ENCODE measurements around the gene ELL. TPM values are rescaled to one million over a fixed set of nuclear protein-coding genes. Genes with fewer than 3 reads are reported as not detected.
A peak's percentile ranks its signal among the peaks of the same experiment; 100 is the strongest.
"Not testable (repeated sequence)": the region's sequence is repeated elsewhere in the genome, so short reads cannot be mapped to it uniquely, and the experiment has no call there.

The ELL gene
- total RNA-seq (2014; rRNA removed; shearing (Covaris generic)): 6.7 and 8.2 TPM in 2 replicates
- 6.7 and 9.8 TPM in 2 replicates for polyA plus RNA-seq (2014; cell fraction: nucleus; rRNA removed)

- no peak for DNase-seq (ENCODE audit: extremely low read depth, low read depth)
These were observed at the start of gene ELL for GRCh38 chr19:18521692-18522123. TSS of gene ELL (minus strand) at chr19:18522070. CDS start at chr19:18522055, 15 bp downstream.

- no peak for DNase-seq (ENCODE audit: extremely low read depth, low read depth)
These were observed 46.5 kb upstream of the ELL start for GRCh38 chr19:18568367-18568766.

DNA sequence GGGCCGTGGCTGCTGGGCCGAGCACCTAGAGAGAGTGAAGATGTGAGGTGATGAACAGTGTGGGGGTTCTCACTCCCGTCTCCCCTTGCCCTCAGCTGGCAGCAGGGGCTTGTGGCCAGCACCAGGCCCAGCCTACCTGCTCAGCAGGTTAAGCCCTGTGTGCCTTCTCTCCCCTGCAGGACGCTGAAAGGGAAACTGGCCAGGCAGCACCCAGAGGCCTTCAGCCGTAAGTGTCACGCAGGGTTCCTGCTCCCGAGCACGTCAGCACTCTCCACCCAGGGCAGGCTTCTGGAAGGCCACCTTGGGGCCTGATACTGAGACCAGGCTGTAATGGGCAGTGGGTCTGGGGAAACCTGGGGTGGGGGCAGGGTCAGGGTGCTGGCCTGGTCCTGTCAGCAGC is 45.1 kb upstream of the ELL start:
- no peak for DNase-seq (ENCODE audit: extremely low read depth, low read depth)

- no peak for DNase-seq (ENCODE audit: extremely low read depth, low read depth)
These were observed 40.2 kb upstream of the ELL start for GRCh38 chr19:18562086-18562485.

GRCh38 chr19:18559685-18560084 is 37.8 kb upstream of the ELL start:
- DNase-seq (ENCODE audit: extremely low read depth, low read depth): no peak

GRCh38 chr19:18558604-18559003 is 36.7 kb upstream of the ELL start:
- DNase-seq (ENCODE audit: extremely low read depth, low read depth): no peak

GRCh38 chr19:18558202-18558555 is 36.3 kb upstream of the ELL start:
- DNase-seq (ENCODE audit: extremely low read depth, low read depth): no peak

DNA sequence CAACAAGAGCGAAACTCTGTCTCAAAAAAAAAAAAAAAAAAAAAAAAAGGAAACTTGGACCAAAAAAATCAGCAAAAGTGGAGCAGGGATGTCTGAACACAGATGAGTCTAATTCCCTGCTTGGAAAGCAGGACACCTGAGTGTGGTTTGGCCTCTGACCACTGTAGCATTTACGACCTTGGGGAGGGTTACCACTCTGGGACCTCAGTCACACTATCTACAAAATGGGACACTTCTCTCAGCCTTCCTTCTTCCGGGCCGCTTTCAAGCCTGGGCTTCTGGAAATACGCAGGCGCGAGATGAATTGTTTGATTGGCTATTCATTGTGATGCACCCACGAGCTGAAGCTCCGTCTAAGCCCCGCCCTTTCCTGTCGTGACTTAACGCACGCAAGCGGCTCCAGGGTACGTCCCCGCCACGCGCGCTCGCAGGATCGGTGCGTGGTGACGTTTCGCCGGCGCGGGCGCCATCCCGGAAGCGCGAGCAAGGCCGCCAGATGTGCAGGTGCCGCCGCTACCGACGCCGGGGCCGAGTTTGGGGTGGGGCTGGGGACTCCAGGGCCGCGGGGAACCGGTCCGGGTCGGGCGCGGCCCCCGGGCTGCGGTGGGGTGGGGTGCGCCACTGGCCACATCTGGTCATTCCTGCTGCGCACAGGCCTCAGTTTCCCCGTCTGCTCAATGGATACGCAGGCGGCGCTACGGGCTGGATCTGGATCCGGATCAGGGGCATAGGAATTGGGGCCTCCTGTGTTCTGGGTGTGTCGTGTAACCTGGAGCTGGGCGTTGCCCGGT is 35.7 kb upstream of the ELL start, which contains the start of gene KXD1:
KXD1 (plus strand) TSS at position 460 of the 791 bp plus-strand sequence. CDS start 4,187 bp downstream, outside the sequence.
- DNase-seq (ENCODE audit: extremely low read depth, low read depth): peak; percentile 94

DNA sequence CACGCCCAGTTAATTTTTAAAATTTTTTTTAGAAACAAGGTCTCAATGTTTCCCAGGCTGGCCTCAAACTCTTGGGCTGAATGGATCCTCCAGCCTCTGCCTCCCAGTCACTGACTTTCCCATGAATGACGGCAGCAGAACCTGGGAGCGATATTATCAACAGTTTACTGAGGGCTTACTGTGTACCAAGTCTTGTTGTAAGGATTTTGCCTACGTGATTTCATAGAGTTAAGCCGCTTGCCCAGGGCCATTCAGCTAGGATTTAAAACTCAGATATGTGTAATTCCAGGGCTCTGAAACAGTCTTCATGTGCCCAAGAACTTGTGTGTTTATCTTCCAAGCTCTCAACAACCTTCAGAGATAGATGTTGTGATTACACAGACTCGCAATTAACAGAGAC is 29.8 kb upstream of the ELL start:
- DNase-seq (ENCODE audit: extremely low read depth, low read depth): no peak

DNA sequence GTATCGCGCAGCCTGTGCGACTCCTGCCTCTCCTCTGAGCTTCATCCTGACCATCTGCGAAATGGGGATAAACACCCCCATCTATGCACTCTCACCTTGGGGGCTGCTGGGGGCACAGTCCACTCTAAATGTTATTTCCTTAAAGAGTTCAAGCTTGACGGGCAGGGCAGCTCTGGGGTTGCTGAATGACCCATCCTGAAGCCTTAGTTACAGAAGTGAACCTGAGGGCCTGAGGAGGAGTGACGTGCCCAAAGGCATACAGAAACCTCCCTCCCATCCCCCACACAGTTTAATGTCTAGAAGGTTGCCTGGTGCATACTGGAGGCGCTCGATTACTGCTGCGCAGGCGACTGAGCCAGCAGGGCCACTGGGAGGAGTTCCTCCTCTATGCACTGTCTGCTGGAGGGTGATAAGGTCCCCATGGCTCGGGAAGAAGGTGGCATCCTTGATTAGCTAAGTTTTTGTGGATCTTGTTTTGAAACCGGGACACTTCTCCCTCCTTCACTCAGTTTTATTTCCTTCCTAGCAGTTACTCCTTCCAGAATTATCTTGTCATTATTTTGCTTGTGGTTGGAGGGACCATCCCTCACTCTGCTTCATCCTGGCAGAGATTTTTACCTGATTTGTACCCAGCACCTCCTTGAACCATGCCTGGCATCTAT is 22.1 kb upstream of the ELL start:
- DNase-seq (ENCODE audit: extremely low read depth, low read depth): peak; percentile 80

GRCh38 chr19:18542941-18543813 is 21.3 kb upstream of the ELL start, which contains the start of gene FKBP8:
TSS of gene FKBP8 (minus strand) at chr19:18543573. CDS start at chr19:18541970, 1,603 bp downstream.
- peak; percentile 71 for DNase-seq (ENCODE audit: extremely low read depth, low read depth)

- DNase-seq (ENCODE audit: extremely low read depth, low read depth): no peak
These were observed 20.4 kb upstream of the ELL start for GRCh38 chr19:18541992-18542940.

GRCh38 chr19:18541258-18541991 is 19.6 kb upstream of the ELL start:
- no peak for DNase-seq (ENCODE audit: extremely low read depth, low read depth)

GRCh38 chr19:18540200-18540599 is 18.3 kb upstream of the ELL start:
- not testable (repeated sequence) for DNase-seq (ENCODE audit: extremely low read depth, low read depth)

GRCh38 chr19:18539372-18539771 is 17.5 kb upstream of the ELL start:
- no peak for DNase-seq (ENCODE audit: extremely low read depth, low read depth)

DNA sequence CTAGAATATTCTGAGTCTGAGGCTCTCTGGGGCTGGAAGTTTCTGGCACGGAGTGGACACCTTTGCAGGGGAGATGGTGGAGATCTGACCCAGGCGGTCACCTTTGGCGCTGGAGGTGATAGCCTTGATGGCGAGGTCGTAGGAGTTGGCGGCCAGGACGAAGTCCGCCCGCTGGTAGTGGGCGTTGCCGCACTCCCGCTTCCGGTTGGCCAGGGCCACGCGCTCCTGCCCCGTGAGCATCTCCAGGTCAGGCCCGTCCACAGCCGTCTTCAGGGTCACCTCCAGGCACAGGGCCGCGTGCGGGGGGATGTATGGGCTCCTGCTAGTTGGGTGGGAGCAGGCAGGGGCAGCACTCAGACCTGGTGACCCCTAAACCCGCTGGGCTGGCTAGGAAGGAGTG is 16.2 kb upstream of the ELL start:
- no peak for DNase-seq (ENCODE audit: extremely low read depth, low read depth)

GRCh38 chr19:18537431-18537830 is 15.6 kb upstream of the ELL start:
- no peak for DNase-seq (ENCODE audit: extremely low read depth, low read depth)

- DNase-seq (ENCODE audit: extremely low read depth, low read depth): no peak
These were observed 14.6 kb upstream of the ELL start for GRCh38 chr19:18536475-18536874.

GRCh38 chr19:18533058-18533457 is 11.2 kb upstream of the ELL start:
- no peak for DNase-seq (ENCODE audit: extremely low read depth, low read depth)
